Kidney (tissue), 22 donors: Measurements from ENCODE around the gene FAM221A. TPM values are rescaled to one million over a fixed set of nuclear protein-coding genes. Genes with fewer than 3 reads are reported as not detected.
A peak's percentile ranks its signal among the peaks of the same experiment; 100 is the strongest.

Experiments
- DNase-seq, 5 donors: peaks; one replicate each; pipeline ENCODE4 v3.0.0-alpha.2; 2013 to 2020
- FAIRE-seq: peaks from 2 replicates; lab custom pipeline; 2012; peaks lifted over from hg19 to GRCh38; lab: Jason Lieb, UNC
- H3K27ac ChIP-seq, 2 donors: one replicate each; pipeline ENCODE4 v1.7.0; 2013; ENCODE audit warnings: low read depth in 2 of 2, low read length in 2 of 2, inconsistent platforms in 1 of 2
- H3K27me3 ChIP-seq: one replicate; pipeline ENCODE4 v1.7.1; 2013; ENCODE audit warnings: low read length, inconsistent platforms; ENCODE audit not compliant: control insufficient read depth, insufficient read depth
- H3K36me3 ChIP-seq, 3 donors: one replicate each; pipeline versions ENCODE4 v1.7.0 to v1.7.1; 2013; ENCODE audit warnings: low read length in 3 of 3, control low read depth in 1 of 3, inconsistent platforms in 1 of 3; ENCODE audit not compliant: insufficient read depth in 3 of 3, control insufficient read depth in 2 of 3
- H3K4me1 ChIP-seq, 3 donors: one replicate each; pipeline versions ENCODE4 v1.7.0 to v1.7.1; 2013; ENCODE audit warnings: low read length in 3 of 3, inconsistent platforms in 1 of 3, low read depth in 1 of 3; ENCODE audit not compliant: control insufficient read depth in 2 of 3, insufficient read depth in 2 of 3
- H3K4me3 ChIP-seq, 3 donors: one replicate each; pipeline versions ENCODE4 v1.7.0 to v1.8.1; 2013; ENCODE audit warnings: low read length in 3 of 3, control low read depth in 1 of 3, inconsistent platforms in 1 of 3
- H3K9ac ChIP-seq, 3 donors: one replicate each; pipeline versions ENCODE4 v1.7.0 to v1.7.1; 2013; ENCODE audit warnings: low read length in 3 of 3, control low read depth in 1 of 3, inconsistent platforms in 1 of 3
- H3K9me3 ChIP-seq, 3 donors: one replicate each; pipeline versions ENCODE4 v1.7.0 to v1.7.1; 2013; ENCODE audit warnings: low read length in 3 of 3, control low read depth in 1 of 3, inconsistent platforms in 1 of 3; ENCODE audit not compliant: control insufficient read depth in 2 of 3, insufficient read depth in 1 of 3
- intact Hi-C: fragments of 100-400 bp; cut with DNase I; formaldehyde crosslinking; loops from one replicate; pipeline ENCODE4 v1.11.1; 2022
- long read RNA-seq, 10 donors: library from polyadenylated mRNA in 1 of 10; unstranded in 1 of 10; transcript quantifications; one replicate each; pipeline ENCODE4 v2.0.0 and lab custom pipeline, GENCODE V29; 2021 to 2026
- polyA plus RNA-seq: library from polyadenylated mRNA; stranded (reverse); fragments of 350-450 nt; fragmentation: Illumina TruSeq; extraction: RNeasy Lipid Tissue Mini Kit (QIAGEN cat#74804); gene quantifications from one replicate; pipeline ENCODE4 v1.2.3, GENCODE V29; 2014; ENCODE audit warnings: low read depth, low replicate concordance; ENCODE audit not compliant: insufficient read depth
- total RNA-seq: library from RNA; stranded (reverse); fragmentation: NEBNext Ultra II Directional; extraction: Animal tissue kit (Norgen Biotek cat#: 25700); gene quantifications from one replicate; pipeline ENCODE4 v1.2.1, GENCODE V29; 2021
- TF ChIP-seq, protein P1 (sequence below): IDR thresholded peaks from 3 replicates; pipeline ENCODE4 v1.5.1; 2012; ENCODE audit warnings: mild to moderate bottlenecking, moderate library complexity, borderline replicate concordance; ENCODE audit not compliant: insufficient read depth; ENCODE audit errors: extremely low read depth
- donor health status: control.
- donor health status: control.
- donor health status: control.
- donor health status: control.
- donor health status: control.
- donor health status: DM: yes; HTN: yes; CAD: no.
- donor health status: Normal renal cell carcinoma (clear cell type).

The FAM221A gene, protein sequence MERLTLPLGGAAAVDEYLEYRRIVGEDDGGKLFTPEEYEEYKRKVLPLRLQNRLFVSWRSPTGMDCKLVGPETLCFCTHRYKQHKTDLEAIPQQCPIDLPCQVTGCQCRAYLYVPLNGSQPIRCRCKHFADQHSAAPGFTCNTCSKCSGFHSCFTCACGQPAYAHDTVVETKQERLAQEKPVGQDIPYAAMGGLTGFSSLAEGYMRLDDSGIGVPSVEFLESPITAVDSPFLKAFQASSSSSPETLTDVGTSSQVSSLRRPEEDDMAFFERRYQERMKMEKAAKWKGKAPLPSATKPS
- total RNA-seq = 8.6 TPM
- 8.7 TPM for polyA plus RNA-seq
- long read RNA-seq, donor 1, partial matches to known transcripts = 0 of 2 reads
- long read RNA-seq, donor 1, other reads (novel, unspliced or antisense) = 0 of 2 reads
- long read RNA-seq, donor 2, partial matches to known transcripts = 0 of 7 reads
- long read RNA-seq, donor 2, other reads (novel, unspliced or antisense) = 0 of 7 reads
- long read RNA-seq, donor 3, partial matches to known transcripts = 0 of 2 reads
- long read RNA-seq, donor 3, other reads (novel, unspliced or antisense) = 0 of 2 reads
- long read RNA-seq, donor 4, partial matches to known transcripts = 0 of 6 reads
- long read RNA-seq, donor 4, other reads (novel, unspliced or antisense) = 0 of 6 reads
- long read RNA-seq, donor 5 = 0 reads
- long read RNA-seq, donor 6, partial matches to known transcripts = 0 of 5 reads
- long read RNA-seq, donor 6, other reads (novel, unspliced or antisense) = 0 of 5 reads
- long read RNA-seq, donor 7, partial matches to known transcripts = 2 of 6 reads
- long read RNA-seq, donor 7, other reads (novel, unspliced or antisense) = 2 of 6 reads
- long read RNA-seq, donor 8, partial matches to known transcripts = 0 of 5 reads
- long read RNA-seq, donor 8, other reads (novel, unspliced or antisense) = 0 of 5 reads
- long read RNA-seq, donor 9, partial matches to known transcripts = 0 of 3 reads
- long read RNA-seq, donor 9, other reads (novel, unspliced or antisense) = 0 of 3 reads
- long read RNA-seq, donor 10, partial matches to known transcripts = 0 of 5 reads
- long read RNA-seq, donor 10, other reads (novel, unspliced or antisense) = 0 of 5 reads

DNA sequence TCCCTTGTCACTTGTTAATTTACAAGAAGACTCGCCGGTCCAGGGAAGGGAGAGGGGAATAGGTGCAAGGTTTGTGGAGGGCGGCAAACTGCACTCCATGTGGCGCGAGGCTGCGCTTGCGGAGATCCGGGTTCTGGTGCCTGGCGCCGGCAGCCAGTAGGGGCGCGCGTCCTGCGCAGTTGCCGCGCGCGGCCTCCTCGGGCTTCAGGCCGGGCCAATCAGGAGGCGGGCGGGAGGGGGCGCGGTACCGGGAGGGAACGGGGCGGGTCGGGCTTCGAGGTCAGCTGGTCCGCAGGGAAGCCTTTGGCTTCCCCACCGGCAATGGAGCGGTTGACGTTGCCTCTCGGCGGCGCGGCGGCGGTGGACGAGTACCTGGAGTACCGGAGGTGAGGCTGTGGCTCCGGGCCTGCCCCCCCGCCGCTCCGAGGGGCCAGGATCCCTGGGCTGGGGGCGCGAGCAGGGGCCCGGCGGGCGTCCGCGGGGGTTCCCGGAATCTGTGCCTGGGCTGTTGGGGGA lies at the start of gene FAM221A:
Gene FAM221A, plus strand, starts transcription at position 302 of the 516 bp plus-strand sequence. Its CDS starts 20 bp downstream, at position 322.
- FAIRE-seq = no peak
- no peaks in the 10 kb centered on the region for H3K27me3 ChIP-seq
- no peaks in the 10 kb centered on the region for H3K36me3 ChIP-seq
- peak within 1 kb of the TSS; percentile 44 to 66 for H3K27ac ChIP-seq
- peak; percentile 91 to 96 (median 93) for DNase-seq
- peak within 1 kb of the TSS; percentile 63 to 89 (median 76) for H3K9ac ChIP-seq
- TF ChIP-seq, protein P1, sequence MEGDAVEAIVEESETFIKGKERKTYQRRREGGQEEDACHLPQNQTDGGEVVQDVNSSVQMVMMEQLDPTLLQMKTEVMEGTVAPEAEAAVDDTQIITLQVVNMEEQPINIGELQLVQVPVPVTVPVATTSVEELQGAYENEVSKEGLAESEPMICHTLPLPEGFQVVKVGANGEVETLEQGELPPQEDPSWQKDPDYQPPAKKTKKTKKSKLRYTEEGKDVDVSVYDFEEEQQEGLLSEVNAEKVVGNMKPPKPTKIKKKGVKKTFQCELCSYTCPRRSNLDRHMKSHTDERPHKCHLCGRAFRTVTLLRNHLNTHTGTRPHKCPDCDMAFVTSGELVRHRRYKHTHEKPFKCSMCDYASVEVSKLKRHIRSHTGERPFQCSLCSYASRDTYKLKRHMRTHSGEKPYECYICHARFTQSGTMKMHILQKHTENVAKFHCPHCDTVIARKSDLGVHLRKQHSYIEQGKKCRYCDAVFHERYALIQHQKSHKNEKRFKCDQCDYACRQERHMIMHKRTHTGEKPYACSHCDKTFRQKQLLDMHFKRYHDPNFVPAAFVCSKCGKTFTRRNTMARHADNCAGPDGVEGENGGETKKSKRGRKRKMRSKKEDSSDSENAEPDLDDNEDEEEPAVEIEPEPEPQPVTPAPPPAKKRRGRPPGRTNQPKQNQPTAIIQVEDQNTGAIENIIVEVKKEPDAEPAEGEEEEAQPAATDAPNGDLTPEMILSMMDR = peak; percentile 56
- peaks cover 0 to 4% (median 3%) of the 10 kb centered on the region in 3 donors for H3K4me1 ChIP-seq
- no peaks in the 10 kb centered on the region for H3K9me3 ChIP-seq
- intact Hi-C loops = no loop called here
- peak within 1 kb of the TSS; percentile 81 to 92 (median 89) for H3K4me3 ChIP-seq

DNA sequence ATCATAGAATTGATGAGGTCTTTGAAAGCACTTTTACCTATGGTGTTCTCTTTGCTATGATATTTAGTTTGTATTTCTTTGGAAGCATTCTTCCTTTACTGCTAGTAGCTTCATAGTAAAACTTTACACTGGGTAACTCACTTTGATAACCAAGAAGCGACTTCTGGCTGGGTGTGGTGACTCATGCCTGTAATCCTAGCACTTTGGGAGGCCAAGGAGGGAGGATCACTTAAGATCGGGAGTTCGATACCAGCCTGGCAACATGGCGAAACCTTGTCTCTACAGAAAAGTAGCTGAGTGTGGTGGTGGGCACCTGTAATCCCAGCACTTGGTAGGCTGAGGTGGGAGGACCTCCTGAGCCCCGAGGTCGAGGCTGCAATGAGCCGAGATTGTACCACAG lies 46.6 kb upstream of the FAM221A start:
- intact Hi-C loops = no loop called here
- H3K4me1 ChIP-seq = no peaks in the 10 kb centered on the region
- TF ChIP-seq, protein P1 = no peak
- no peak overlapping the region for H3K4me3 ChIP-seq
- no peaks in the 10 kb centered on the region for H3K9me3 ChIP-seq
- H3K27me3 ChIP-seq = no peaks in the 10 kb centered on the region
- H3K36me3 ChIP-seq = peaks cover 0 to under 1% (median 0%) of the 10 kb centered on the region in 3 donors
- DNase-seq = no peak
- no peak for FAIRE-seq
- no peak overlapping the region for H3K27ac ChIP-seq
- no peak overlapping the region for H3K9ac ChIP-seq

DNA sequence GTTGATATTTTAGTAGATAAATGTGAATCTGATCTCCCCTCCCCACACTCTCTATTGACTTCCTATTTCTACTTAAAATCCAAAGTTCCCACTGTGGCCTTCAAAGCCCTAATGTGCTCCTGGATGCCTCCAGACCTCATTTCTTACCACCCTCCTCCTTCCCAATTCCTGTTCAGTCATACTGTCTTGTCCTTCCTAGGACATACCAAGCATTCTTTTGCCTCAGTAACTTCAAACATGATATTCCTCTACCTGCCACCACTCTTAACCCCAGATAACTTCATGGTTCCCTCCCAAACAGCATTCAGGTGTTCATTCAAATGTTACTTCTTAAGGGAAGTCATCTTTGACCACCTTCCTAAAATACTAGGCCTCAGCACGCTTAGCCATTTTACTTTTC lies 34.2 kb upstream of the FAM221A start:
- H3K9me3 ChIP-seq = no peaks in the 10 kb centered on the region
- no peaks in the 10 kb centered on the region for H3K27me3 ChIP-seq
- intact Hi-C loops = no loop called here
- H3K9ac ChIP-seq = no peak overlapping the region
- TF ChIP-seq, protein P1 = no peak
- no peaks in the 10 kb centered on the region for H3K36me3 ChIP-seq
- no peak for DNase-seq
- FAIRE-seq = no peak
- no peak overlapping the region for H3K27ac ChIP-seq
- H3K4me1 ChIP-seq = no peaks in the 10 kb centered on the region
- H3K4me3 ChIP-seq = no peak overlapping the region
